SU-DHL-6 (cell line): ENCODE data around the gene INPP5A.

Experiments used
- CTCF ChIP-seq: fragments of 200-600 bp; sonication (generic); IDR thresholded peaks from one replicate; pipeline ENCODE4 v1.5.1; 2017; ENCODE audit warnings: antibody characterized with exemption, mild to moderate bottlenecking, low read length, moderate library complexity; ENCODE audit not compliant: insufficient read depth, poor library complexity, severe bottlenecking
- EZH2phosphoT487 ChIP-seq: fragments of 200-600 bp; sonication (generic), shearing (Covaris generic); conservative IDR thresholded peaks from 2 replicates; pipeline ENCODE4 v1.6.1; 2018; ENCODE audit warnings: mild to moderate bottlenecking, antibody characterized with exemption, low read length, moderate library complexity, mixed read lengths

GRCh38 chr10:132610071-132610701 lies 72.6 kb downstream of the INPP5A start:
- no peak for TF ChIP-seq CTCF
- TF ChIP-seq EZH2phosphoT487, result no peak
